GM21390 (cell line): ENCODE results near the gene YPEL3.
A peak's percentile ranks its signal among the peaks of the same experiment; 100 is the strongest.
"Not testable (repeated sequence)": the region's sequence is repeated elsewhere in the genome, so short reads cannot be mapped to it uniquely, and the experiment has no call there.

Experiments
- ATAC-seq: cut with Tn5 transposase; IDR thresholded peaks from one replicate; pipeline ENCODE4 v1.9.1; 2021; ENCODE audit not compliant: unreplicated experiment

YPEL3 gene

GRCh38 chr16:30096105-30096861, at the start of gene YPEL3:
Gene YPEL3, minus strand, starts transcription at chr16:30096213. Its CDS starts 731 bp downstream, at chr16:30095482.
- ATAC-seq, result peak; percentile 39

GRCh38 chr16:30145657-30146056, 49.6 kb upstream of the YPEL3 start:
- ATAC-seq, result no peak

GRCh38 chr16:30144917-30145316, 48.9 kb upstream of the YPEL3 start:
- ATAC-seq, result no peak

- no peak for ATAC-seq
Measured at GRCh38 chr16:30144017-30144416, 48.0 kb upstream of the YPEL3 start.

GRCh38 chr16:30143347-30143702, 47.3 kb upstream of the YPEL3 start:
- ATAC-seq, result no peak

GRCh38 chr16:30142672-30143346, 46.8 kb upstream of the YPEL3 start:
- ATAC-seq, result no peak

GRCh38 chr16:30141750-30142149, 45.7 kb upstream of the YPEL3 start:
- no peak for ATAC-seq

GRCh38 chr16:30139583-30140481, 43.8 kb upstream of the YPEL3 start:
- ATAC-seq, result no peak

- no peak for ATAC-seq
Measured at GRCh38 chr16:30137897-30138296, 41.9 kb upstream of the YPEL3 start.

- no peak for ATAC-seq
Measured at GRCh38 chr16:30136971-30137605, 41.1 kb upstream of the YPEL3 start.

GRCh38 chr16:30132591-30132990, 36.6 kb upstream of the YPEL3 start:
- ATAC-seq, result no peak

GRCh38 chr16:30131869-30132475, 36.0 kb upstream of the YPEL3 start:
- ATAC-seq, result no peak

- ATAC-seq, result no peak
Measured at GRCh38 chr16:30127993-30128392, 32.0 kb upstream of the YPEL3 start.

GRCh38 chr16:30125690-30126089, 29.7 kb upstream of the YPEL3 start:
- ATAC-seq, result not testable (repeated sequence)

- ATAC-seq, result no peak
Measured at GRCh38 chr16:30124985-30125379, 29.0 kb upstream of the YPEL3 start.

- ATAC-seq, result no peak
Measured at GRCh38 chr16:30122604-30123160, 26.7 kb upstream of the YPEL3 start.

- ATAC-seq, result no peak
Measured at GRCh38 chr16:30121741-30122571, 25.9 kb upstream of the YPEL3 start.

- no peak for ATAC-seq
Measured at GRCh38 chr16:30120340-30121105, 24.5 kb upstream of the YPEL3 start.

- ATAC-seq, result no peak
Measured at GRCh38 chr16:30119428-30119827, 23.4 kb upstream of the YPEL3 start.
